GM12864 (cell line): Measurements from ENCODE around the gene RASSF1.
A peak's percentile ranks its signal among the peaks of the same experiment; 100 is the strongest.

Experiments used
- DNase-seq: peaks from one replicate; pipeline ENCODE4 v3.0.0-alpha.2; 2011; ENCODE audit warnings: low read depth
- H3K4me3 ChIP-seq: 2 replicates; pipeline ENCODE4 v1.5.1; 2011; ENCODE audit warnings: mild to moderate bottlenecking, low read depth, low read length, control low read depth
- TF ChIP-seq, protein P1 (sequence below): IDR thresholded peaks from 2 replicates; pipeline ENCODE4 v1.5.1; 2011; ENCODE audit warnings: low read depth, mild to moderate bottlenecking, moderate library complexity, low read length, control low read depth, inconsistent platforms; ENCODE audit errors: missing control alignments

RASSF1 gene

DNA sequence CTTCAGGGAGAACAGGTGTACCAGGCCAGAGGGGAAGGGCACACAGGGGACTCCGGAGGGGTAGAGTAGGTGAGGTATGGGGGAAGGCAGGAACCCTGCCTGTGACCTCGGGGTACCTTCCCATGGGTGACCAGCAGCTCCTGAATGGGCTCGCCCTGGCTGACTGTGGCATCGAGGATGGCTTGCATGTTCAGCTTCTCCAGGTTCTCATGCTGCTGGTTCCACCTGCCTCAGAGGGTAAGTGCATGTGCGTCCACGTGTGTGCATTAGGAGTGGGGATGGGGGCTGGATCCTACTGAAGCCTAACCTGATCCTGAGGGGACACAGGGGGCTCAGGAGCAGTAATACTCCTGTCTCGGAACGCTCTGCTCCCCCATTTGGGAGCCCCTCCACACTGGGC is 4.4 kb upstream of the RASSF1 start:
- H3K4me3 ChIP-seq: no peak overlapping the region
- TF ChIP-seq, protein P1, sequence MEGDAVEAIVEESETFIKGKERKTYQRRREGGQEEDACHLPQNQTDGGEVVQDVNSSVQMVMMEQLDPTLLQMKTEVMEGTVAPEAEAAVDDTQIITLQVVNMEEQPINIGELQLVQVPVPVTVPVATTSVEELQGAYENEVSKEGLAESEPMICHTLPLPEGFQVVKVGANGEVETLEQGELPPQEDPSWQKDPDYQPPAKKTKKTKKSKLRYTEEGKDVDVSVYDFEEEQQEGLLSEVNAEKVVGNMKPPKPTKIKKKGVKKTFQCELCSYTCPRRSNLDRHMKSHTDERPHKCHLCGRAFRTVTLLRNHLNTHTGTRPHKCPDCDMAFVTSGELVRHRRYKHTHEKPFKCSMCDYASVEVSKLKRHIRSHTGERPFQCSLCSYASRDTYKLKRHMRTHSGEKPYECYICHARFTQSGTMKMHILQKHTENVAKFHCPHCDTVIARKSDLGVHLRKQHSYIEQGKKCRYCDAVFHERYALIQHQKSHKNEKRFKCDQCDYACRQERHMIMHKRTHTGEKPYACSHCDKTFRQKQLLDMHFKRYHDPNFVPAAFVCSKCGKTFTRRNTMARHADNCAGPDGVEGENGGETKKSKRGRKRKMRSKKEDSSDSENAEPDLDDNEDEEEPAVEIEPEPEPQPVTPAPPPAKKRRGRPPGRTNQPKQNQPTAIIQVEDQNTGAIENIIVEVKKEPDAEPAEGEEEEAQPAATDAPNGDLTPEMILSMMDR: no peak
- no peak for DNase-seq

- DNase-seq: no peak
- no peak overlapping the region for H3K4me3 ChIP-seq
- TF ChIP-seq, protein P1: no peak
Observed at GRCh38 chr3:50342813-50343633, 2.4 kb upstream of the RASSF1 start.

DNA sequence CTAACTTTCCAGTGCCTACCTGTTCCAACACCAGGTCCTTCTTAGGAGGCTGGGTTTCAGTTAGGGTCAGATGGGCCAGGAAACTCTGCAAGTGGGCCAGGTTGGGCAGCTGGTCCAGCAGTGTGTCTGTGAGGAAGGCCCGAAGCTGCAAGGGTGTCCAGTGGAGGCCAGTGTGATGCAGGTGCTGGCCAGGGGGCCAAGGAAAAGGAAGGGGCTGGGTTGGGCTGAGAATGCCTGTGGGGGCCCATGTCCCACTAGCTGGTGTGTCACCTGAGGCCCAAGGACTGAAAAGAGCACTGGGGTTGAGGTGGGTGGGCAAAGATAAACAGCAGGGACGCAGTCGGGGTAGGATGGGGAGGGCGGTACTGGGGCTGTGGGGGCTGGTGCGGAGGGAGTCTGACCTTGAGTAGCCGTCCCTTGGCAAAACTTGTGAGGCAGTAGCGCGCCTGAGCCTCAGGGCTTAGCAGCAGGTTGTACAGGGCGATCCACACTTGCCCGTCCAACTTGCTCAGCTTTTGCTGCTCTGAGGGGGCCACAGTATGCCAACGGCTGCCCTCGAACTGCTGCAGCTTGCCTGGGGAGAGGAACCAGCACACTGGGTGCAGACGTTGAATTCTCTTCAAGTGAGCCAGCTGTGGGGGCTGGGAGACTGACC is 1.5 kb upstream of the RASSF1 start:
- H3K4me3 ChIP-seq: no peak overlapping the region
- no peak for DNase-seq
- TF ChIP-seq, protein P1: no peak

GRCh38 chr3:50341537-50341936 is 901 bp upstream of the RASSF1 start:
- TF ChIP-seq, protein P1: no peak
- H3K4me3 ChIP-seq: peak overlapping the region; percentile 91
- DNase-seq: no peak

- DNase-seq: no peak
- TF ChIP-seq, protein P1: no peak
- H3K4me3 ChIP-seq: peak overlapping the region; percentile 91
Observed at GRCh38 chr3:50340147-50340447, 539 bp downstream of the RASSF1 start.

DNA sequence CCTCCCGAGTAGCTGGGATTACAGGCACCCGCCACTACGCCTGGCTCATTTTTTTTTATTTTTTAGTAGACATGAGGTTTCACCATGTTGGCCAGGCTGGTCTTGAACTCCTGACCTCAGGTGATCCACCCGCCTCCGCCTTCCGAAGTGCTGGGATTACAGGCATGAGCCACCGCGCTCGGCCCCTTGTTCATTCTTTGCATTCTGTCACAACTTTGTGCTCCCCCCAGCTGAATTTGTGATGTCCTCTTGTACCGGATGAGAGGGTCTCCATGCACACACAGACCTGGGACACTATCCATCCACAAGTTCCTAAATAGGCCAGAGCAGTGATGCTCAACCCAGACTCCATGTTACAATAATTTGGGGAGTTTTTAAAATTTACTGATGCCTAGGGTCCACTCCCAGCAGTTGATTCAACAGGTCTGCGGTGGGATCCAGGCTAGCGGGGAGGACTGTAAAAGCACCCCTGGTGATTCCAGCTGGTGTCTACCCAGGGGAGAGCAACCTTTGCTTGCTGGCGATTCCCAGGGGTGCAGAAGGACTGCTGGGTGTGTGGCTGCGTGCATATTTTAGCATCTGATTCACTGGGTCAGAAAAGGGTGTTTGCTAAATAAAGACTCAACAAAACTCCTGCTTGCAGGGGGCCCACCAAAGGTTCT is 1.0 kb downstream of the RASSF1 start:
- TF ChIP-seq, protein P1: no peak
- DNase-seq: no peak
- H3K4me3 ChIP-seq: peak overlapping the region; percentile 91

GRCh38 chr3:50338965-50339364 is 1.7 kb downstream of the RASSF1 start:
- peak overlapping the region; percentile 91 for H3K4me3 ChIP-seq
- no peak for DNase-seq
- TF ChIP-seq, protein P1: peak; percentile 21
